HepG2 (cell line): ENCODE results near the gene PLCL2.

Source experiments
- CEBPB ChIP-seq: IDR thresholded peaks from 2 replicates; pipeline ENCODE4 v1.6.1; 2011; ENCODE audit warnings: low read depth, low read length, improper control_type of control experiment, borderline replicate concordance
- EZH2 ChIP-seq: conservative IDR thresholded peaks from 2 replicates; pipeline ENCODE4 v1.6.1; 2012; ENCODE audit warnings: mild to moderate bottlenecking, low read depth, low read length, moderate library complexity
- HES4 ChIP-seq: sonication (generic); formaldehyde crosslinking; IDR thresholded peaks from 2 replicates; pipeline ENCODE4 v1.9.0; 2021; ENCODE audit warnings: mild to moderate bottlenecking, missing genetic modification reagents, borderline replicate concordance
- RBFOX2 ChIP-seq: fragments of 200-400 bp; formaldehyde crosslinking; IDR thresholded peaks from 2 replicates; pipeline ENCODE4 v1.6.1; 2017; ENCODE audit warnings: low read depth, mild to moderate bottlenecking, low read length
- RFX5 ChIP-seq: IDR thresholded peaks from 2 replicates; pipeline ENCODE4 v1.6.1; 2011; ENCODE audit warnings: low read depth, low read length, improper control_type of control experiment
- SIN3A ChIP-seq: IDR thresholded peaks from 2 replicates; pipeline ENCODE4 v1.6.1; 2011; ENCODE audit warnings: low read depth, mild to moderate bottlenecking, control low read depth, low read length, borderline replicate concordance
- SMC3 ChIP-seq: IDR thresholded peaks from 2 replicates; pipeline ENCODE4 v1.6.1; 2011; ENCODE audit warnings: low read length, improper control_type of control experiment
- ZNF816 ChIP-seq: sonication (generic); formaldehyde crosslinking; IDR thresholded peaks from 2 replicates; pipeline ENCODE4 v1.8.0; 2022; ENCODE audit warnings: missing genetic modification reagents, mild to moderate bottlenecking, borderline replicate concordance
- TF ChIP-seq, protein P1 (sequence below): sonication (generic); formaldehyde crosslinking; IDR thresholded peaks from 2 replicates; pipeline ENCODE4 v1.5.0; 2020; ENCODE audit warnings: missing genetic modification reagents
- TF ChIP-seq, protein P2 (sequence below): sonication (generic); formaldehyde crosslinking; IDR thresholded peaks from 2 replicates; pipeline ENCODE4 v1.4.0; 2020; ENCODE audit warnings: missing genetic modification reagents

DNA sequence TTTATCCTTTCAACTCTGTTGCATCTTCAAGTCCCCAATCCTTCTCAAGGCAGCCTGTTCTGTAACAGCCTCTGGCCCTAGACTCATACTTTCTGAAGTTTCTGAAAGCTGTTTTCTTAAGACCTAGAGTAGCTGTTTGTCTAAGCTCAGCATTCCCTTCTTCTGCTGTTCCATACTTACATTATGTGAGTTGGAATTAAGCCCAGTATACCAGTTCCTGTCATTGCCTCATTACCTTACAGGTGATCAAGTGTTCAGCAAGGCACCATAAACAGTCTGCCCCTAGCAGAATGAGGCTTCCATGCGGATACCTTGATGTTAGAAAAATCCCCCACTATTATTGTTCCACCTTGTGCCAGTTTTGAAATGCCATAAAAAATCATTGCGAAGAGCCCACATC, 180.6 kb downstream of the PLCL2 start:
- TF ChIP-seq, protein P1, sequence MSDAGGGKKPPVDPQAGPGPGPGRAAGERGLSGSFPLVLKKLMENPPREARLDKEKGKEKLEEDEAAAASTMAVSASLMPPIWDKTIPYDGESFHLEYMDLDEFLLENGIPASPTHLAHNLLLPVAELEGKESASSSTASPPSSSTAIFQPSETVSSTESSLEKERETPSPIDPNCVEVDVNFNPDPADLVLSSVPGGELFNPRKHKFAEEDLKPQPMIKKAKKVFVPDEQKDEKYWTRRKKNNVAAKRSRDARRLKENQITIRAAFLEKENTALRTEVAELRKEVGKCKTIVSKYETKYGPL (CRISPR knock-in tag): no peak
- TF ChIP-seq SIN3A (no peak), EZH2 (no peak), SMC3 (no peak), CEBPB (no peak), RBFOX2 (no peak), ZNF816 (no peak), HES4 (CRISPR knock-in tag) (no peak), RFX5 (no peak)
- TF ChIP-seq, protein P2, sequence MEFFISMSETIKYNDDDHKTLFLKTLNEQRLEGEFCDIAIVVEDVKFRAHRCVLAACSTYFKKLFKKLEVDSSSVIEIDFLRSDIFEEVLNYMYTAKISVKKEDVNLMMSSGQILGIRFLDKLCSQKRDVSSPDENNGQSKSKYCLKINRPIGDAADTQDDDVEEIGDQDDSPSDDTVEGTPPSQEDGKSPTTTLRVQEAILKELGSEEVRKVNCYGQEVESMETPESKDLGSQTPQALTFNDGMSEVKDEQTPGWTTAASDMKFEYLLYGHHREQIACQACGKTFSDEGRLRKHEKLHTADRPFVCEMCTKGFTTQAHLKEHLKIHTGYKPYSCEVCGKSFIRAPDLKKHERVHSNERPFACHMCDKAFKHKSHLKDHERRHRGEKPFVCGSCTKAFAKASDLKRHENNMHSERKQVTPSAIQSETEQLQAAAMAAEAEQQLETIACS: no peak
